Erythroblast (primary cell): ENCODE measurements around the gene FBXO38.
"Not testable (repeated sequence)": the region's sequence is repeated elsewhere in the genome, so short reads cannot be mapped to it uniquely, and the experiment has no call there.

ENCODE experiments used
- DNase-seq, 2 experiments: peaks; one replicate each; lab custom pipeline; 2025; lab: John Stamatoyannopoulos, UW
- GATA1 ChIP-seq: IDR thresholded peaks from 2 replicates; pipeline ENCODE4 v1.6.1; 2011; ENCODE audit warnings: low read depth, mild to moderate bottlenecking, control low read depth, low read length, moderate library complexity
- POLR2A ChIP-seq: IDR thresholded peaks from 2 replicates; pipeline ENCODE4 v1.6.1; 2011; ENCODE audit warnings: mild to moderate bottlenecking, low read length

The FBXO38 gene

GRCh38 chr5:148455185-148455584 is 71.4 kb downstream of the FBXO38 start:
- TF ChIP-seq GATA1 = no peak
- no peak for TF ChIP-seq POLR2A
- no peak for DNase-seq

DNA sequence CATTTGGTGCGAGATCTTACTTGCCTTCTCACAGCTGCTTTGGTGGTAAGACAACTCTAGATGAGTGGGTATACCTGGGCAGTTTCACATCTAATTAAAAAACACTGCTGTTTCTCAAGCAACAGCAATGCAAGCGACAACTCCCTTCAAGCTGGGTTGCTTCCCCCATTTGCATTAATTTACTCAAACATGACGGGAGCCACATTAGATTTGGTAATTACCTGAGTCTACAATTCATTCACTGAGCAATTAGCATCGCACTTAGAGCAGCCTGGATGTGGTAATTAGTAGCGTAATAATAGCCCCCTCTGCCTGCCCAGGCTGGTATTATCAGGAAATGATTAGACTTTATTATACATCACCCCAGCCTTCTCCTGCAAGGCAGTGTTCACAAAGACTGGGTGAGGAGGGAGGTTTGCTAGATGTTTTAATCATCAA is 73.4 kb downstream of the FBXO38 start:
- peak; percentile 36 to 58 for DNase-seq
- no peak for TF ChIP-seq GATA1
- no peak for TF ChIP-seq POLR2A

DNA sequence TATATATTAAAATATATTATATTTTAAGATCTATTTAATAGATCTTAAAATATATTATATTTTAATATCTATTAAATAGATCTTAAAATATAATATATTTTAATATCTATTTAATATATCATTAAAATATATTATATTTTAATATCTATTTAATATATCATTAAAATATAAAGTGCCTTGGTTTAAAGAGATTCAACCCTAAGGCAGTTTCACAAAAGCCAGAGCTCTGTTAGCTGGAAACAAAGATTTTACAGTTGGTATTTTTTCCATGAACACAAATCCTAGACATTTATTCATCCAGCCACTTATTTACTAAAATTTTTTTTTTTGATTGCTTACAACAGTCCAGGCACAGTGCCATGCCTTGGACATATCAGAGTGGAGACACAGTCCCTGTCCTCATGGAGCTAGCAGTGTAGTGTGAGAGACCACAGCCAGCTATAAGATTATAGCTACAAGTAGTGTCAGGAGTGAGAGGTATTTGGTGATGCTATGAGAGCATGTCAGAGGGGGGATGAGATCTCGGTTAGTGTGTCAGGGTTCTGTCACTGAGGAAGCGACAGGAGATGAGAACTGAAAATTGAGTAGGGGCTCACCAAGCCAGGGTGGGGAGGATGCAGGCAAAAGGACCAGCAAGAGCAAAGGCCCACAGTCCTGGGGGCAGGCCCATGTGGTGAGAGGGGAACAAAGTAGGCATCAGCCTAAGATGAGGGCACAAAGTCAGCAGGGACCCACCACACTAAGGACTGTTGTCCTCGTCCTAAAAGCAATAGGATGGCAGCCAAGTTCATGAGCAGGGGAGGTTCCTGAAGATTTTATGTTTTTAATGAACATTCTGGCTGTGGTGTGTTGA is 74.5 kb downstream of the FBXO38 start:
- TF ChIP-seq GATA1 (no peak), POLR2A (no peak)
- DNase-seq = no peak

DNA sequence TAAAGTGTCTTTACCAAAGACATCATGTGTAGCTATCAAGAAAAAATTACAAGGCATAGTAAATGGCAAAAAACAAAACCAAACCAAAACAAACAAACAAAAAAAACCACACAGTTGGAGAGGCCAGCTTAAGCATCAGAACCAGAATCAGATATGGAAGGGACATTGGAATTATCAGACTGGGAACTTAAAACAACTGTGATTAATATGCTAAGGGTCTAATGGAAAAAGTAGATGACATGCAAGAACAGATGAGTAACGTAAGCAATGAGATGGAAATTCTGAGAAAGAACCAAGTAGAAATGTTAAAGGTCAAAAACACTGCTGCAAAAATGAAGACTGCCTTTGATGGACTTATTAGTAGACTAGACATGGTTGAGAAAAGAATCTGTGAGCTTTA is 75.9 kb downstream of the FBXO38 start:
- DNase-seq = no peak
- TF ChIP-seq GATA1 = no peak
- no peak for TF ChIP-seq POLR2A

- DNase-seq = no peak
- TF ChIP-seq POLR2A = no peak
- no peak for TF ChIP-seq GATA1
Observed at GRCh38 chr5:148465381-148466235, 81.8 kb downstream of the FBXO38 start.

DNA sequence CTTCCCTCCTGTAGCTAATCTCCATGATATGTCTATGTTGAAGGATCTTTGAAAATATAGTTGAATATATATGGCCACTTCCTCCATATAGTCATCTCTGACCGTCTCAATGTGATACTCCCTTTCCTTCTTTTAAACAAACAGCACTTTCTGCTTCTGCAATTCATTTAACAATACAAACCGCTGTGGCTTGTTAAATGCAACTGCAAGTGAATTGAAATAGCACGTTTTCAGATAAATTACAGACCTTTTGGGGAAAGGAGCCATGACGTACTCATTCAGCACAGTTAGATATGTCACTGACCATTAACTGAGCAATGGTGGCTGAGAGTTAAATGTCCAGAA is 82.5 kb downstream of the FBXO38 start:
- DNase-seq = no peak
- TF ChIP-seq POLR2A (no peak), GATA1 (no peak)

- no peak for TF ChIP-seq GATA1
- TF ChIP-seq POLR2A = no peak
- DNase-seq = no peak
Observed at GRCh38 chr5:148467958-148468357, 84.2 kb downstream of the FBXO38 start.

DNA sequence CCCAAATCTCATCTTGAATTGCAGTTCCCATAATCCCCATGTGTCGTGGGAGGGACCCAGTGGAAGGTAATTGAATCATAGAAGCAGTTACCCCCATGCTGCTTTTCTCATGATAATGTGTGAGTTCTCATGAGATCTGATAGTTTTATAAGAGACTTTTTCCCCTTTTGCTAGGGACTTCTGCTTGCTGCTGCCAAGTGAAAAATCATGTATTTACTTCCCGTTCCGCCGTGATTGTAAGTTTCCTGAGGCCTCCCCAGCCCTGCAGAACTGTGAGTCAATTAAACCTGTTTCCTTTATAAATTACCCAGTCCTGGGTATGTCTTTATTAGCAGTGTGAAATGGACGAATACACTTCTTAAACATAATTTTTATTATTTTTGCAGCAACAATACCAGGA is 85.0 kb downstream of the FBXO38 start:
- not testable (repeated sequence) for DNase-seq

DNA sequence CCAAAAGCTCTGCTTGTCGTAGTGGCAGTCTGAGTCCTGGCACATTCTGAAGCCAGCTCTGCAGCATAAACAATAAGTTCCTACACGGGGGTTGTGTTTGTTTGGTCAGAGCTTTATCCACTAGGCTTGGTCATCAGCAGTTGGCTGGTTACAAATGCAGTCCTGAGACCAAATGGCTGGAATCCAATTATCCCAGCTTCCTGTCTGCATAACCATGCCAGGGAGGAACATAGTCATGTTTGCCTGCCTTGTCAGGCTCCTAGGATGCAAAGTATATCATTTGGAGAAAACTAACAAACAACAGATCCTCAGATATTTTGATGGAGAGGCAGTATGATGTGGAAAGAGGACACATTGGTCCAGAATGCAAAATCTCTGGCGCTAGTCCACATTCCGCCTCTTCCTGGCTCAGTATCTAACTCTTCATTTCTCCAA is 85.8 kb downstream of the FBXO38 start:
- no peak for DNase-seq
- no peak for TF ChIP-seq POLR2A

GRCh38 chr5:148471379-148471778 is 87.6 kb downstream of the FBXO38 start:
- no peak for DNase-seq

DNA sequence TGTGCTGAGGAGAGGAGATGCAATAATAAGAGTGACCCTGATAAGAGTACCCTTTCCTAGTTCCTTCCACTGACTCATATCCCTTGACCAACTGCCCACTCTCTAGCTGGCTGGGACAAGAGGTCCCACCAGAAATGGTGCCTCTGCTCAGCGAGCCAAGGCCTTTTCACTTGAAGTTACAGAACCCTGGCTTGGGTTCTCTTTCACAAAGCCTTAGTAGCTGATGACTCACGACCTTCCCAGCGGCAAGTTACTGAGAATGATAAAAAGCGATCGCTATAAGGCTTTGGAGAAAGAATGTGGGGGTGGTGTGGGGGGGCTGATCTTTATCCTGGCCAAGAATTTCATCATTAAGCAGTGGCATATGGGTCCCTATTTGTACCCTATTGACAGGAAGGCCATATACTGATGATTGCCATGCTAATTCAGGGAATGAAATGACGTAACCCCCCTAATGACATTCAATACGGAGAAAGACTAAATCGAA is 90.3 kb downstream of the FBXO38 start:
- DNase-seq = no peak

More at GRCh38 chr5:148471379-148471778, 87.6 kb downstream of the FBXO38 start:
- TF ChIP-seq POLR2A (no peak), GATA1 (no peak)

DNA sequence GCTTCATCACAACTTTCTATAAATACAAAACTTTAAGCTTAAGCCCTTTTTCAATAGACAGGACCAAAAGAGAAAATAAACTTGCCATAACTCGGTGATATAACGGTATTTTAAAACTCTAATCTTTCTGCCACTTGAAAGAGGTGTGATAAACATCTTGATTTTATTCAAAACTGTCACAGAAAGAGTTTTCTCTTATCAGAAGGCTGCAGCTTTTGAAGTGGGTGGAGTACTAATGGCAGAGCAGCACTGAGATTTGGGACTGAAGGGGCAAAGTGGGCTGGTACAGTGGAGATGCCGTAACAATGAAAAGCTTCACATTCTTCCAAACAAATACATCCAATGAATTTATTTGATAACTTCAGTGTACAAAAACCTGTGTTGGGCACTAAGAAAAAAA is 92.5 kb downstream of the FBXO38 start:
- DNase-seq = peak in 1 of 2 experiments; percentile 1
- TF ChIP-seq GATA1 = no peak
- TF ChIP-seq POLR2A = no peak

More for the DNA sequence above, 90.3 kb downstream of the FBXO38 start:
- TF ChIP-seq POLR2A (no peak), GATA1 (no peak)

GRCh38 chr5:148477429-148477828 is 93.7 kb downstream of the FBXO38 start:
- TF ChIP-seq POLR2A (no peak), GATA1 (no peak)
- no peak for DNase-seq

- DNase-seq = no peak
- TF ChIP-seq GATA1 = no peak
- no peak for TF ChIP-seq POLR2A
Observed at GRCh38 chr5:148482196-148482595, 98.4 kb downstream of the FBXO38 start.
